Neutrophil (primary cell): ENCODE results near the gene TCF12.

Experiments
- H3K27ac ChIP-seq: fragments of 200-600 bp; sonication (generic); 2 replicates; pipeline ENCODE4 v1.5.1; 2016; ENCODE audit warnings: mild to moderate bottlenecking, moderate library complexity
- H3K27me3 ChIP-seq: fragments of 200-600 bp; sonication (generic); 2 replicates; pipeline ENCODE4 v1.6.0; 2016; ENCODE audit warnings: mild to moderate bottlenecking
- H3K36me3 ChIP-seq: fragments of 200-600 bp; sonication (generic); 2 replicates; pipeline ENCODE4 v1.5.1; 2017
- H3K4me1 ChIP-seq, 2 experiments: fragments of 200-600 bp in 1 of 2; sonication (generic) in 1 of 2; 1 replicate in 1 of 2; 2 replicates in 1 of 2; pipeline versions ENCODE4 v1.5.1 to v1.6.1; 2013 to 2016; ENCODE audit warnings: low read depth in 1 of 2, low read length in 1 of 2, mild to moderate bottlenecking in 1 of 2, moderate library complexity in 1 of 2; ENCODE audit not compliant: control insufficient read depth in 1 of 2, insufficient read depth in 1 of 2
- H3K4me3 ChIP-seq, 2 experiments: fragments of 200-600 bp in 1 of 2; sonication (generic) in 1 of 2; 1 replicate in 1 of 2; 2 replicates in 1 of 2; pipeline ENCODE4 v1.5.1; 2013 to 2016; ENCODE audit warnings: low read depth in 1 of 2, low read length in 1 of 2, mild to moderate bottlenecking in 1 of 2, moderate library complexity in 1 of 2
- H3K9me3 ChIP-seq: fragments of 200-600 bp; sonication (generic); 2 replicates; pipeline ENCODE4 v1.5.1; 2016
- TF ChIP-seq, protein P1 (sequence below): fragments of 200-600 bp; sonication (generic); IDR thresholded peaks from 2 replicates; pipeline ENCODE4 v1.5.1; 2016; ENCODE audit warnings: antibody characterized with exemption

Gene TCF12

DNA sequence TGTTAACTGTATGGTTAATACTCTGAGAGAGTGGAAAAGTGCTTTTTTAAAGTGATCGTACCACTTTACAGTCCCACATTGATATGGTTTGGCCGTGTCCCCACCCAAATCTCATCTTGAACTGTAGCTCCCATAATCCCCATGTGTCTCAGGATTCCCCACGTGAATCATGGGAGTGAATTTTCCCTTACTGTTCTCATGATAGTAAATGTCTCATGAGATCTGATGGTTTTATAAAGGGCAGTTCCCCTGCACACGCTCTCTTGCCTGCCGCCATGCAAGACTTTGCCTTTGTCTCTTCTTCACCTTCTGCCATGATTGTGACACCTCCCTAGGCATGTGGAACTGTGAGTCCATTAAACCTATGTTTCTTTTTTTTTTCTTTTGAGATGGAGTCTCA, 109.2 kb downstream of the TCF12 start:
- Histone ChIP-seq H3K4me3 (no peak overlapping the region), H3K27ac (no peak overlapping the region), H3K27me3 (no peaks in the 10 kb centered on the region), H3K4me1 (peaks cover 16 to 23% of the 10 kb centered on the region in 2 experiments), H3K36me3 (no peaks in the 10 kb centered on the region), H3K9me3 (no peaks in the 10 kb centered on the region)
- TF ChIP-seq, protein P1, sequence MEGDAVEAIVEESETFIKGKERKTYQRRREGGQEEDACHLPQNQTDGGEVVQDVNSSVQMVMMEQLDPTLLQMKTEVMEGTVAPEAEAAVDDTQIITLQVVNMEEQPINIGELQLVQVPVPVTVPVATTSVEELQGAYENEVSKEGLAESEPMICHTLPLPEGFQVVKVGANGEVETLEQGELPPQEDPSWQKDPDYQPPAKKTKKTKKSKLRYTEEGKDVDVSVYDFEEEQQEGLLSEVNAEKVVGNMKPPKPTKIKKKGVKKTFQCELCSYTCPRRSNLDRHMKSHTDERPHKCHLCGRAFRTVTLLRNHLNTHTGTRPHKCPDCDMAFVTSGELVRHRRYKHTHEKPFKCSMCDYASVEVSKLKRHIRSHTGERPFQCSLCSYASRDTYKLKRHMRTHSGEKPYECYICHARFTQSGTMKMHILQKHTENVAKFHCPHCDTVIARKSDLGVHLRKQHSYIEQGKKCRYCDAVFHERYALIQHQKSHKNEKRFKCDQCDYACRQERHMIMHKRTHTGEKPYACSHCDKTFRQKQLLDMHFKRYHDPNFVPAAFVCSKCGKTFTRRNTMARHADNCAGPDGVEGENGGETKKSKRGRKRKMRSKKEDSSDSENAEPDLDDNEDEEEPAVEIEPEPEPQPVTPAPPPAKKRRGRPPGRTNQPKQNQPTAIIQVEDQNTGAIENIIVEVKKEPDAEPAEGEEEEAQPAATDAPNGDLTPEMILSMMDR: no peak

DNA sequence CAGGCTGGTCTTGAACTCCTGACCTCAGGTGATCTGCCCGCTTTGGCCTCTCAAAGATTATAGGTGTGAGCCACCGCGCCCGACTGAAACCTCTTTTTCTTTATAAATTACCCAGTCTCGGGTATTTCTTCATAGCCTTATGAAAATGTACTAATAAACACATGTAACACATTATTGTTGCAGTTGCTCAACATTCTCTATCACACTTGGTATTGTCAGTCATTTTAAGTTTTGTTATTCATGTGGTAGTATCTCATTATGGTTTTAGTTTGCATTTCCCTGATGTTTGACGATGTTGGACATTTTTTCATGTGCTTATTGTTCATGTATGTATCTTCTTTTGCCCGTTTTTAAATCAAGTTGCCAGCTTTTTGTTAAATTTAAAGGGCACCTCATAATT, 109.7 kb downstream of the TCF12 start:
- Histone ChIP-seq H3K27me3 (no peaks in the 10 kb centered on the region), H3K27ac (no peak overlapping the region), H3K9me3 (no peaks in the 10 kb centered on the region), H3K4me1 (peaks cover 16 to 17% of the 10 kb centered on the region in 2 experiments), H3K36me3 (no peaks in the 10 kb centered on the region), H3K4me3 (no peak overlapping the region)
- TF ChIP-seq, protein P1: no peak

DNA sequence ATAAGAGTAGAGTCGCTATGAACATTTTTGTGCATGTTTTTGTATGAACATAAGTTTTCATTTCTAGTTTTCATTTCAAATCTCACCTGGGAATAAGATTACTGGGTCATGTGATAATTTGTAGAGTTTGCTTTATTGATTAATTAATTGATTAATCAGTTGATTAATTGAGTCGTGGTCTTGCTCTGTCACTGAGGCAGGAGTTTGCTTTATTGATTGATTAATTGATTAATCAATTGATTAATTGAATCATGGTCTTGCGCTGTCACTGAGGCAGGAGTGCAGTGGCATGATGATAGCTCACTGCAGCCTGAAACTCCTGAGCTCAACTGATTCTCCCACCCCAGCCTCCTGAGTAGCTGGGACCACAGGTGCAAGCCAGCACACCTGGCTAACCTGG, 111.6 kb downstream of the TCF12 start:
- Histone ChIP-seq H3K4me1 (peaks cover 16% of the 10 kb centered on the region in 2 experiments), H3K27me3 (no peaks in the 10 kb centered on the region), H3K27ac (no peak overlapping the region), H3K36me3 (no peaks in the 10 kb centered on the region), H3K4me3 (no peak overlapping the region), H3K9me3 (no peaks in the 10 kb centered on the region)
- TF ChIP-seq, protein P1: no peak

DNA sequence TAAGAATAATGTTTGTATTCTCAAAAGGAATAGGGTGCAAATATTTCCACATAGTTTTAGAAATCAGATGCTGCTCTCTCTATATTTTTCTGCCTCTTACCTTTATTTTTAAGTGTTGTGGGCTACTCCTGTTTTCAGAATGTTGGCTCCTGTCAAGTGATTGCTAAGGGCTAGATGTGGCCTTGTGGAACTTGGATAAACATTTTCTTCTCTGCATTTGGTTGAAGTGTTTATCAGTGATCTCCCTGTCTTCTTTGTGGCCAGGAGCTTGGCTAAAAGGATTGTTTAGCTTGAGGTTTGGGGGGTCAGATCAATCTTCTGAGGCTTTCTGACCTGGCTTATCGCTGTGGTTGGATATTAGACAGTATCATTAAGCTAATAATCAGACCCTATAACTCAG, 112.6 kb downstream of the TCF12 start:
- no peaks in the 10 kb centered on the region for H3K9me3 ChIP-seq
- H3K36me3 ChIP-seq: no peaks in the 10 kb centered on the region
- TF ChIP-seq, protein P1: no peak
- H3K4me3 ChIP-seq: no peak overlapping the region
- no peak overlapping the region for H3K27ac ChIP-seq
- H3K27me3 ChIP-seq: no peaks in the 10 kb centered on the region
- H3K4me1 ChIP-seq: peaks cover 5 to 9% of the 10 kb centered on the region in 2 experiments

DNA sequence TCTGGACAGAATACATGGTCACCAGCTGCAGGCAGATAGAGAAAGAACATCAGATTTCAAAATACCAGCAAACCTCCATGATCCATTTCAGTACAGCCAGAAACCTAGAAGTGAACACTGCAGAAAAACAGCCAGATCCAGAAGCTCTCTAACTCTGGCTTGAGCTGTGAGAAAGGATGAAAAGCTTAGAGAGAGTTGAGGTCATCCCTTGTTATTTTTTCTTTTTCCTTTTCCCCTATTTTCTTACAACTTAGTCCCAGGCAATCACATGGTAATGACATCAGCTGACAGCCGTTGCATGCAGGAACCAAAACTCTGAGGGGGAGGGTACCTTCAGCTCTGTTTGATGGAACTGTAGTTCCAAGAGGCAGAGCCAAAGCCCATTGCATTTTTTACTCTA, 113.2 kb downstream of the TCF12 start:
- Histone ChIP-seq H3K4me3 (no peak overlapping the region), H3K4me1 (peaks cover 3 to 9% of the 10 kb centered on the region in 2 experiments), H3K27me3 (no peaks in the 10 kb centered on the region), H3K27ac (no peak overlapping the region), H3K36me3 (no peaks in the 10 kb centered on the region), H3K9me3 (no peaks in the 10 kb centered on the region)
- TF ChIP-seq, protein P1: no peak

DNA sequence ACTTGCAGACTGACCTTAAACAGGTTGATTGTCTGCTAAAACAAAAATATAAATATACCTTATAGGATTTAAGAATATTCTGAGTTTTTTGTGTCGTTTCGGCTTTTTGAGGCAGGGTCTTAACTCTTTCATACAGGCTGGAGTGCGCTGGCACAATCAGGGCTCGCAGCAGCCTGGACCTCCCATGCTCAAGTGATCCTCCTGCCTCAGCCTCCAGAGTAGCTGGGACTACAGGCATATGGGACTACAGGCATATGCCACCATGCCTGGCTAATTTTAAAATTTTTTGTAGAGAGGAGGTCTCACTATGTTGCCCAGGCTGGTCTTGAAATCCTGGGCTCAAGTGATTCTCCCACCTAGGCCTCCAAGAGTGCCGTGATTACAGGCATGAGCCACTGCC, 113.9 kb downstream of the TCF12 start:
- Histone ChIP-seq H3K27me3 (no peaks in the 10 kb centered on the region), H3K27ac (no peak overlapping the region), H3K36me3 (no peaks in the 10 kb centered on the region), H3K9me3 (no peaks in the 10 kb centered on the region), H3K4me3 (no peak overlapping the region), H3K4me1 (peaks cover 3 to 9% of the 10 kb centered on the region in 2 experiments)
- TF ChIP-seq, protein P1: no peak
